Ishikawa (cell line): ENCODE data around the gene HTR3D.

Source experiments
- CEBPB ChIP-seq: IDR thresholded peaks from 2 replicates; pipeline ENCODE4 v1.6.1; 2012
- CREB1 ChIP-seq: IDR thresholded peaks from 2 replicates; pipeline ENCODE4 v1.6.1; 2012; ENCODE audit warnings: low read depth
- EP300 ChIP-seq: IDR thresholded peaks from 2 replicates; pipeline ENCODE4 v1.6.1; 2012; ENCODE audit warnings: borderline replicate concordance
- FOXM1 ChIP-seq: IDR thresholded peaks from 2 replicates; pipeline ENCODE4 v1.6.1; 2012; ENCODE audit warnings: low read depth, borderline replicate concordance
- NFIC ChIP-seq: IDR thresholded peaks from 2 replicates; pipeline ENCODE4 v1.6.1; 2012
- RAD21 ChIP-seq: IDR thresholded peaks from 2 replicates; pipeline ENCODE4 v1.6.1; 2012; ENCODE audit warnings: low read depth
- TAF1 ChIP-seq: IDR thresholded peaks from 2 replicates; pipeline ENCODE4 v1.6.1; 2012; ENCODE audit warnings: low read depth, mild to moderate bottlenecking
- TCF12 ChIP-seq: IDR thresholded peaks from 2 replicates; pipeline ENCODE4 v1.6.1; 2012; ENCODE audit warnings: low read depth
- TEAD4 ChIP-seq: IDR thresholded peaks from 2 replicates; pipeline ENCODE4 v1.6.1; 2012
- YY1 ChIP-seq: IDR thresholded peaks from 2 replicates; pipeline ENCODE4 v1.6.1; 2012; ENCODE audit warnings: low read depth
- ZBTB7A ChIP-seq: IDR thresholded peaks from 2 replicates; pipeline ENCODE4 v1.6.1; 2012; ENCODE audit warnings: low read depth
- TF ChIP-seq, protein P1 (sequence below): IDR thresholded peaks from 2 replicates; pipeline ENCODE4 v1.6.1; 2012
- TF ChIP-seq, protein P2 (sequence below): IDR thresholded peaks from 2 replicates; pipeline ENCODE4 v1.6.1; 2012
- TF ChIP-seq, protein P3 (sequence below): IDR thresholded peaks from 2 replicates; pipeline ENCODE4 v1.6.1; 2012; ENCODE audit warnings: low read depth, mild to moderate bottlenecking

The HTR3D gene

DNA sequence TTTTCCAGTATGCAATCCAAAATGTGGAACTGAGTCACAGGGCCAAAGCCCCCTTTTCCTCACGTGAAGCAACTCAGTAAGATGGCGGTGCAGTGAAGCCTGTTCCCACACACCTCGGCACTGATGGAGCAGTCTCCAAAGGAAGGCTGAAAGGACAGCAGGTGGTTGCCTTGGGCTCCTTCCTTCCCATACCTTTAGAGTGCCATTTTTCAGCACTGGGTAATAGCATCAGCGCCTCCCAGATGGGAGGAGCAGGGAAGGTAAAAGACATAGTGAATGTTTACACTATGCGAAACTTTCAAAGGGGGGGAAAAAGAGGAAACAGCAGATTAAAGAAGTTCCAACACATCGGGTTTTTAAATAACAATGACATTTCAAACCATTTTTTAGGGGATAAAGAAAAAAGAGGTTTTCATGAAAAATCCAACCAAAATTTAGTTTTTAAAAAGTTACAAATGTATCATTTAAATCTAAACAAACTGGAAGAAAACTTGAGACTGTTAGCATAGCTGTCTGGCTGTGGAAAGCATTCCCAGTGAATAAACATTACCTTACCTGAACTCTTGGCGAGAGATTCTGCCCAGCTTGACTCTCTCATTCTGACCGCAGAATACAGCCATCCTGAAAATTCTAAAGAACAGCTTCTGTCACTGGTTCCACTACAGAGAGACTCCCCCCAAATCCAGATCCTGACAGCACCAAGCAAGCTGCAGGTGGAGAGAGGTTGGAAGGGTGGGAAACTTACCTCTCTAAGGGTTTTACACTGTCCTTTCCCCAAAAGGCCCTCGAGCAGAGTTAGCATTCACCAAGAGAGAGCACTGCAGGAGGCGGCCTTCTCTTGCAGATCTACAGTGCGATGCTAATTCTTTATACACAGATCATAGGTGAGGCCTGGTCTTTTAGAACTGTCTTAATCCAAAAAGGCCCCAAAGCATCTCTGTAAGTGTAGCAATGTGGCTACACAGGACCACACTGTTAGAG is 46.5 kb upstream of the HTR3D start:
- TF ChIP-seq EP300 (no peak), TAF1 (no peak), ZBTB7A (no peak), FOXM1 (no peak), NFIC (no peak), CEBPB (no peak), TEAD4 (no peak), RAD21 (no peak), CREB1 (no peak), YY1 (no peak), TCF12 (no peak)
- TF ChIP-seq, protein P1, sequence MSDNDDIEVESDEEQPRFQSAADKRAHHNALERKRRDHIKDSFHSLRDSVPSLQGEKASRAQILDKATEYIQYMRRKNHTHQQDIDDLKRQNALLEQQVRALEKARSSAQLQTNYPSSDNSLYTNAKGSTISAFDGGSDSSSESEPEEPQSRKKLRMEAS: no peak
- TF ChIP-seq, protein P2, sequence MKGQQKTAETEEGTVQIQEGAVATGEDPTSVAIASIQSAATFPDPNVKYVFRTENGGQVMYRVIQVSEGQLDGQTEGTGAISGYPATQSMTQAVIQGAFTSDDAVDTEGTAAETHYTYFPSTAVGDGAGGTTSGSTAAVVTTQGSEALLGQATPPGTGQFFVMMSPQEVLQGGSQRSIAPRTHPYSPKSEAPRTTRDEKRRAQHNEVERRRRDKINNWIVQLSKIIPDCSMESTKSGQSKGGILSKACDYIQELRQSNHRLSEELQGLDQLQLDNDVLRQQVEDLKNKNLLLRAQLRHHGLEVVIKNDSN: no peak
- TF ChIP-seq, protein P3, sequence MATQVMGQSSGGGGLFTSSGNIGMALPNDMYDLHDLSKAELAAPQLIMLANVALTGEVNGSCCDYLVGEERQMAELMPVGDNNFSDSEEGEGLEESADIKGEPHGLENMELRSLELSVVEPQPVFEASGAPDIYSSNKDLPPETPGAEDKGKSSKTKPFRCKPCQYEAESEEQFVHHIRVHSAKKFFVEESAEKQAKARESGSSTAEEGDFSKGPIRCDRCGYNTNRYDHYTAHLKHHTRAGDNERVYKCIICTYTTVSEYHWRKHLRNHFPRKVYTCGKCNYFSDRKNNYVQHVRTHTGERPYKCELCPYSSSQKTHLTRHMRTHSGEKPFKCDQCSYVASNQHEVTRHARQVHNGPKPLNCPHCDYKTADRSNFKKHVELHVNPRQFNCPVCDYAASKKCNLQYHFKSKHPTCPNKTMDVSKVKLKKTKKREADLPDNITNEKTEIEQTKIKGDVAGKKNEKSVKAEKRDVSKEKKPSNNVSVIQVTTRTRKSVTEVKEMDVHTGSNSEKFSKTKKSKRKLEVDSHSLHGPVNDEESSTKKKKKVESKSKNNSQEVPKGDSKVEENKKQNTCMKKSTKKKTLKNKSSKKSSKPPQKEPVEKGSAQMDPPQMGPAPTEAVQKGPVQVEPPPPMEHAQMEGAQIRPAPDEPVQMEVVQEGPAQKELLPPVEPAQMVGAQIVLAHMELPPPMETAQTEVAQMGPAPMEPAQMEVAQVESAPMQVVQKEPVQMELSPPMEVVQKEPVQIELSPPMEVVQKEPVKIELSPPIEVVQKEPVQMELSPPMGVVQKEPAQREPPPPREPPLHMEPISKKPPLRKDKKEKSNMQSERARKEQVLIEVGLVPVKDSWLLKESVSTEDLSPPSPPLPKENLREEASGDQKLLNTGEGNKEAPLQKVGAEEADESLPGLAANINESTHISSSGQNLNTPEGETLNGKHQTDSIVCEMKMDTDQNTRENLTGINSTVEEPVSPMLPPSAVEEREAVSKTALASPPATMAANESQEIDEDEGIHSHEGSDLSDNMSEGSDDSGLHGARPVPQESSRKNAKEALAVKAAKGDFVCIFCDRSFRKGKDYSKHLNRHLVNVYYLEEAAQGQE: no peak

DNA sequence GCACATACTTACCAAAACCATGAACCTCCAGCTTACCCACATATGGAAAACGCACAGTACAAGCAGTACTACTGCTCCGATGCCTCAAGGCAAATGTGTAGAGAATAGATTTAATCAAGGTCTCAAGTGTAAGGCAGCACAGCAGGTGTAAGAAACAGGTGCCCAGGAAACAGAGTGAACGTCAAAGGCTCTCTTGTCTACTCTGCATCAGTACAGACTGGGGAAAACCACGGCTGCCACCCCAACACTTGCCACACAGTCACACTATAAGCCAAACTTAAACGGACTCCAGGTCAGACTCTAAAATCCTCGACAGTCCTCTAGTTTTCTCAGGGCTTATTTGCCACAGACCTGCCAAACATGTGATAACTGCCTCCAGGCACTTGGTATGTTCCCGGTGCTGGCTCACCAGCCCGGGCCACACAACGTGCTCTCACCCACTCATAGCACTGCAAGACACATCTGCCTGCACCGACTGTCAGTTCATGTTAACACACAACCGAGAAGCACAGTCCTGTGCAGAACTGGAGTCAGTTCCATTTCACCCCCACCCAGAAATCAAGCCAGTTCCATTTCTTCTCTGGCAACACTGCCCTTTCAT is 44.4 kb upstream of the HTR3D start:
- TF ChIP-seq TAF1 (no peak), FOXM1 (no peak), CREB1 (no peak), CEBPB (no peak)
- TF ChIP-seq, protein P3: no peak
- TF ChIP-seq, protein P2: no peak

DNA sequence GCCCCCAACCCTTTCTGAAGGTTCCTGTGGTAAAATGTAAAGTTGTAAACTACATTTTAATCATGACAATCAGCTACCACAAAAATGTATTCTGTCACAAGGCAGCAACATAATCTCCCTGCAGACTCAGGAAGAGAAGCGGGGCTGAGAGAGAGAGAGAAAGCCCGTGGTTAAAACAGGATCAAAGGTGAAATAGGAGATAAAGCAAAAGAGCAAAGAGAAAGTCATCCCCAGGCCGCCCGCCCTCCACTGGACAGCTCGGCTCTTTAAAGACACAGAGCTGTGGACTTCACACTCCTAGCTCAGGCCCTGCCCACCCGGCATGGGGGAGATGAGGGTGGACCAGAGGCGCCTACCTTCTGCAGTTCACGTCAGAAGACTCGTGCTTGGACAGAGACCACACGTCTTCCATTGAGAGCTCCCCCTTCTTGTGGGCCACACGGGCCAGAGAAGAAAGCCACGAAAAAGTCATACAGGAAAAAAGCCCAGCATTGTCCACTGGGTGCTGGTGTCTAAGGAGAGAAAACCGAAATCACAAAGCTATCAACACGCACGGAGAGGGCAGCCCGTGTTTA is 43.2 kb upstream of the HTR3D start:
- TF ChIP-seq RAD21 (no peak), TCF12 (no peak), FOXM1 (no peak), TAF1 (no peak), CEBPB (no peak), TEAD4 (no peak), NFIC (no peak), CREB1 (no peak), ZBTB7A (no peak), YY1 (no peak)
- TF ChIP-seq, protein P1: no peak
- TF ChIP-seq, protein P3: no peak
- TF ChIP-seq, protein P2: no peak
